Mucosa of rectum (tissue), 2 donors: Measurements from ENCODE around the gene SYN1.
"Not testable (repeated sequence)": the region's sequence is repeated elsewhere in the genome, so short reads cannot be mapped to it uniquely, and the experiment has no call there.

Experiments used
- H3K27ac ChIP-seq, 2 donors: one replicate each; pipeline ENCODE4 v1.7.0; 2013; ENCODE audit warnings: inconsistent platforms in 2 of 2, low read depth in 2 of 2, low read length in 2 of 2
- H3K27me3 ChIP-seq, 2 donors: one replicate each; pipeline ENCODE4 v1.7.0; 2013; ENCODE audit warnings: low read length in 2 of 2; ENCODE audit not compliant: control insufficient read depth in 2 of 2, insufficient read depth in 2 of 2
- H3K36me3 ChIP-seq, 2 donors: one replicate each; pipeline ENCODE4 v1.7.0; 2013; ENCODE audit warnings: low read length in 2 of 2; ENCODE audit not compliant: control insufficient read depth in 2 of 2, insufficient read depth in 2 of 2
- H3K4me1 ChIP-seq, 2 donors: one replicate each; pipeline ENCODE4 v1.7.0; 2013; ENCODE audit warnings: low read length in 2 of 2, mild to moderate bottlenecking in 1 of 2; ENCODE audit not compliant: control insufficient read depth in 2 of 2, insufficient read depth in 2 of 2
- H3K4me3 ChIP-seq, 2 donors: one replicate each; pipeline ENCODE4 v1.7.0; 2013; ENCODE audit warnings: low read length in 2 of 2
- H3K9ac ChIP-seq, 2 donors: one replicate each; pipeline ENCODE4 v1.7.0; 2013; ENCODE audit warnings: low read length in 2 of 2, low read depth in 1 of 2, mild to moderate bottlenecking in 1 of 2
- H3K9me3 ChIP-seq, 2 donors: one replicate each; pipeline ENCODE4 v1.7.0; 2013; ENCODE audit warnings: low read length in 2 of 2; ENCODE audit not compliant: control insufficient read depth in 2 of 2
- donor health status: healthy.
- donor health status: Normal muscosa, but diverticular disease.

SYN1 gene

DNA sequence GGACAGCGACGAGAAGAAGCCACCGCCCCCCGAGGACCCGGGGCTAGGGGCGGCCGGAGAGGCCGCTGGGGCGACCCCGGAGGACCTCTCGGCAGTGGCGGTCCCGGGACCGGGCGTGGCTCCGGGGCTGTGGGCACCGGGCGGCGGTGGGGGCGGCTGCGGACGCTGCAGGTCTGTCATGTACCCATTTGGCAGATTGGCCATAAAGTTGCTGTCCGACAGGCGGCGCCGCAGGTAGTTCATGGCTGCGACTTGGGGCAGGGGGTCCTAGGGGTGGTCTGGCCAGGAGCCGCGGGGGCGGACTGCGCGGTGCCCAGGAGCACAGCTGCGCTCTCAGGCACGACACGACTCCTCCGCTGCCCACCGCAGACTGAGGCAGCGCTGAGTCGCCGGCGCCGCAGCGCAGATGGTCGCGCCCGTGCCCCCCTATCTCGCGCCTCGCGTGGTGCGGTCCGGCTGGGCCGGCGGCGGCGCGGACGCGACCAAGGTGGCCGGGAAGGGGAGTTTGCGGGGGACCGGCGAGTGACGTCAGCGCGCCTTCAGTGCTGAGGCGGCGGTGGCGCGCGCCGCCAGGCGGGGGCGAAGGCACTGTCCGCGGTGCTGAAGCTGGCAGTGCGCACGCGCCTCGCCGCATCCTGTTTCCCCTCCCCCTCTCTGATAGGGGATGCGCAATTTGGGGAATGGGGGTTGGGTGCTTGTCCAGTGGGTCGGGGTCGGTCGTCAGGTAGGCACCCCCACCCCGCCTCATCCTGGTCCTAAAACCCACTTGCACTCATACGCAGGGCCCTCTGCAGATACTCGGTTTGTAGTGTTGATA is at the start of gene SYN1:
SYN1 (minus strand) TSS at position 372 of the 817 bp plus-strand sequence; CDS start at position 243, 129 bp downstream.
- H3K9me3 ChIP-seq: no peaks in the 10 kb centered on the region
- no peak within 1 kb of the TSS for H3K27ac ChIP-seq
- no peak within 1 kb of the TSS for H3K9ac ChIP-seq
- no peak within 1 kb of the TSS for H3K4me3 ChIP-seq
- H3K36me3 ChIP-seq: no peaks in the 10 kb centered on the region
- no peaks in the 10 kb centered on the region for H3K4me1 ChIP-seq
- H3K27me3 ChIP-seq: peaks cover 7 to 10% of the 10 kb centered on the region in 2 donors

- not testable (repeated sequence) for H3K27ac ChIP-seq, H3K9me3 ChIP-seq, H3K36me3 ChIP-seq, H3K27me3 ChIP-seq, H3K4me3 ChIP-seq, H3K4me1 ChIP-seq, H3K9ac ChIP-seq
Measured at GRCh38 chrX:47665797-47666196, 46.1 kb upstream of the SYN1 start.

GRCh38 chrX:47664737-47665136 is 45.1 kb upstream of the SYN1 start:
- H3K27me3 ChIP-seq: no peaks in the 10 kb centered on the region
- H3K9me3 ChIP-seq: no peaks in the 10 kb centered on the region
- H3K4me1 ChIP-seq: no peaks in the 10 kb centered on the region
- H3K9ac ChIP-seq: no peak overlapping the region
- no peaks in the 10 kb centered on the region for H3K36me3 ChIP-seq
- no peak overlapping the region for H3K27ac ChIP-seq
- no peak overlapping the region for H3K4me3 ChIP-seq

GRCh38 chrX:47662144-47662657 is 42.5 kb upstream of the SYN1 start:
- no peaks in the 10 kb centered on the region for H3K9me3 ChIP-seq
- H3K27me3 ChIP-seq: peaks cover 0 to 3% of the 10 kb centered on the region in 2 donors
- H3K36me3 ChIP-seq: peaks cover 0 to 5% of the 10 kb centered on the region in 2 donors
- no peaks in the 10 kb centered on the region for H3K4me1 ChIP-seq
- no peak overlapping the region for H3K27ac ChIP-seq
- no peak overlapping the region for H3K9ac ChIP-seq
- no peak overlapping the region for H3K4me3 ChIP-seq

- Histone ChIP-seq H3K27me3 (peaks cover 0 to 3% of the 10 kb centered on the region in 2 donors), H3K36me3 (peaks cover 0 to 12% of the 10 kb centered on the region in 2 donors), H3K27ac (no peak overlapping the region), H3K4me1 (no peaks in the 10 kb centered on the region), H3K4me3 (no peak overlapping the region), H3K9ac (no peak overlapping the region), H3K9me3 (no peaks in the 10 kb centered on the region)
Measured at GRCh38 chrX:47661539-47661938, 41.9 kb upstream of the SYN1 start.

DNA sequence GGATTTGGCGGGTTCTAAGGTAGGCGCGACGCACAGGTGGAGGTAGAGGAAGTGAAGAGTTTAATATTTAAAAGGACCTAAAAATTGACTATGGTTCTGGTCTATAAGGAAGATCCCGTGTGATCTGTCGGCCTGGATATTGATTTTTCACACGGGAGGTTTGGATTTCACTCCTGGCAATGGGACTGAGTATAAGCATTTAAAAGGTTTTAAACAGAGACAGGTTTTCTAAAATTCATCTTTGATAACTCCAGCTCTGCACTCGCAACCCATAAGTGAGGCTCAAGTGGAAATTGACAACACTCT is 39.7 kb upstream of the SYN1 start:
- Histone ChIP-seq H3K4me1 (no peaks in the 10 kb centered on the region), H3K9me3 (no peaks in the 10 kb centered on the region), H3K4me3 (peak overlapping the region; percentile 82 to 87), H3K36me3 (peaks cover 2 to 13% of the 10 kb centered on the region in 2 donors), H3K27me3 (peaks cover 0 to 3% of the 10 kb centered on the region in 2 donors), H3K9ac (peak overlapping the region; percentile 88 to 90), H3K27ac (peak overlapping the region; percentile 98 to 99)

- H3K4me1 ChIP-seq: no peaks in the 10 kb centered on the region
- H3K27me3 ChIP-seq: peaks cover 0 to 3% of the 10 kb centered on the region in 2 donors
- peak within 1 kb of the TSS; percentile 98 to 99 for H3K27ac ChIP-seq
- peak within 1 kb of the TSS; percentile 88 to 90 for H3K9ac ChIP-seq
- peak within 1 kb of the TSS; percentile 82 to 87 for H3K4me3 ChIP-seq
- H3K9me3 ChIP-seq: no peaks in the 10 kb centered on the region
- peaks cover 2 to 13% of the 10 kb centered on the region in 2 donors for H3K36me3 ChIP-seq
Measured at GRCh38 chrX:47658684-47659420, 39.2 kb upstream of the SYN1 start, which contains the start of gene UXT. TSS of gene UXT (minus strand) at chrX:47659180. CDS start at chrX:47658927, 253 bp downstream.

GRCh38 chrX:47658301-47658683 is 38.6 kb upstream of the SYN1 start:
- H3K9ac ChIP-seq: peak overlapping the region; percentile 57 to 58
- peak overlapping the region; percentile 98 to 99 for H3K27ac ChIP-seq
- H3K27me3 ChIP-seq: peaks cover 0 to 3% of the 10 kb centered on the region in 2 donors
- peak overlapping the region; percentile 79 to 82 for H3K4me3 ChIP-seq
- H3K36me3 ChIP-seq: peaks cover 2 to 19% of the 10 kb centered on the region in 2 donors
- H3K9me3 ChIP-seq: no peaks in the 10 kb centered on the region
- no peaks in the 10 kb centered on the region for H3K4me1 ChIP-seq

DNA sequence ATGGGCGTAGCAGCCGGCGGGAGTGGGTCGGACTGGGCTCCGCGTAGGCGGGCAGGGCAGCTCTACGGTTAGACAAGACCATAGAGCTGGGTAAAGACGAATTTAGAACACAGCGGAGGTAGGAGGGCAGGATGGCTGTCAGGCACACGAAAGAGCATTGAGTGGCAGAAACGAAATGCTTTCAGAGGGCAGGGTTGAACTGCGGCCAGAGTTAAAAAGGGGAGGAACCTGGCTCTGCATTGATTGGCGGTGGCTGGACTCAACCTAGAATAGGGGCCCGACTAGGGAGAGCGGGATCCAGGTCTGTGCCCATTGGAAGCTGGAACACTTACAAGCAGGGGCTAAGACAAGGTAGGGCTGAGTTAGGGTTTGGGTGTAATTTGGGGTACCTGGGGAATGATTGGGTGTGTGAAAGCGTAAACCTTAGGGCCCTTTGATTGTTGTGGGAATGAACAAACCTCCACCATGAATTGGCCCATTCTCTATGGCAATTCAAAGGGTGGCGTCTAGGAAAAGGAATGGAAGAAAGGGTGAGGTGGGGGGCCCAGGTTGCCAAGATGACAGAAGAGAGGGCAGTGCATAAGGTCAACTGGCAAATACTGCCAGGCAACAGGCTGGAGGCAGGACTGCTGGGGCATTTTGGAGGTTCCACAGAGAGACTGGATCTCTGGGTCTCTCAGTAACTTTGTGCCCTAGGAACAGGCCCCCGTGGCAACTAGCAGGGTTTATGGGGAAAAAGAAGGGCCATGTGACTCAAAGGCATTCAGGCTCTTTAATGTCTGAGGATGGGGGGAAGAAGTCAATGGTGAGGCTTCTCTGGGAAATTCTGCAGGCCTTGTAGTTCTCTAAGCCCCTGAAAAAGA is 31.6 kb upstream of the SYN1 start:
- Histone ChIP-seq H3K27ac (peak overlapping the region; percentile 67 to 84), H3K27me3 (no peaks in the 10 kb centered on the region), H3K9me3 (no peaks in the 10 kb centered on the region), H3K4me1 (peaks cover 3 to 11% of the 10 kb centered on the region in 2 donors), H3K4me3 (peak overlapping the region; percentile 59 to 68), H3K36me3 (peaks cover 0 to 13% of the 10 kb centered on the region in 2 donors), H3K9ac (peak overlapping the region; percentile 48 to 52)
